Measurements from ENCODE around the gene COL24A1.
A peak's percentile ranks its signal among the peaks of the same experiment; 100 is the strongest.
"Not testable (repeated sequence)": the region's sequence is repeated elsewhere in the genome, so short reads cannot be mapped to it uniquely, and the experiment has no call there.

COL24A1 gene

DNA sequence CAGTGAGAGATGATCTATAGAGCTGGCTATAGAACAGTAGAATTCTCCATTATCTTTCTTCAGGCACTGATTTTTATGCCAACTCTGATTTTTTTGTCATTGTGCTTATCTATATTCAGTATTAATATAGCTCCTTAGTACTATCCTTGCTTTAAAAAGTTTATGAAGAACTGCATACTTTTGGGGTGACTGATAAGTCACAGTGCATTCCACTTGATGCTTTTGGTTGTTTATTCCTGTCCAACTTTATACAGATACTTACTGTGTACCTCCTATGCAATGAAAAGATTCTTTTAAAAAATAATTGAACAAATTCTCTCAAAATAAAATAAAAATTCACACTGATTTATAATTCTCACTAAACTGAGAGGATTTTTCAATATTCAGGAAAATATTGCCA lies 71.6 kb downstream of the COL24A1 start:
- no peak for DNase-seq (ENCODE audit: low spot score)
- no peak for FAIRE-seq

DNA sequence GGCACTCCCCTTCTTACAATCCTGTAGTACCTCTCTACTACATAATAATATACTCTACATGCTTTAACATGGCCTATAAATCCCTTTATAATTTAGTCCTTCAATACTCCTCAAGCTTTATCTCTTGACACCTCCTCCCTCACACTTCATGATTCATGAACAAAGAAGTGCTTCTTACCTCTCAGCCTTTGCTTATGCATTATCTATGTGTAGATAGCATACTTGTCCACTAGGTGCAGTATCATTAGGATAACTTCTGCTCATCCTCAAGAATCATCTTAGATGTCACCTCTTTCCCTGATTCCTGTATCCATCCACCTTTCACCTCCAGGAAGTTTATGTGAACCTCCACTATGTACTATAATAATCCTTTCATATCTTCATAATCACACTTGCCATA lies 74.4 kb downstream of the COL24A1 start:
- no peak for FAIRE-seq

DNA sequence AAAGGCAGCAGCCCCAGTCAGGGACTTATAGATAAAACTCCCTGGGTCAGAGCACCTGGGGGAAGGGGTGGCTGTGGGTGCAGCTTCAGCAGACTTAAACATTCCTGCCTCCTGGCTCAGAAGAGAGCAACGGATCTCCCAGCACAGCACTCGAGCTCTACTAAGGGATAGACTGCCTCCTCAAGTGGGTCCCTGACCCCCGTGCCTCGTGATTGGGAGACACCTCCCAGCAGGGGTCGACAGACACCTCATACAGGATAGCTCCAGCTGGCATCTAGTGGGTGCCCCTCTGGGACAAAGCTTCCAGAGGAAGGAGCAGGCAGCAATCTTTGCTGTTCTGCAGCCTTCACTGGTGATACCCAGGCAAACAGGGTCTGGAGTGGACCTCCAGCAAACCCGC lies 84.1 kb downstream of the COL24A1 start:
- not testable (repeated sequence) for FAIRE-seq; DNase-seq (ENCODE audit: low spot score)

More for the DNA sequence above, 74.4 kb downstream of the COL24A1 start:
- DNase-seq (ENCODE audit: low spot score) = no peak

DNA sequence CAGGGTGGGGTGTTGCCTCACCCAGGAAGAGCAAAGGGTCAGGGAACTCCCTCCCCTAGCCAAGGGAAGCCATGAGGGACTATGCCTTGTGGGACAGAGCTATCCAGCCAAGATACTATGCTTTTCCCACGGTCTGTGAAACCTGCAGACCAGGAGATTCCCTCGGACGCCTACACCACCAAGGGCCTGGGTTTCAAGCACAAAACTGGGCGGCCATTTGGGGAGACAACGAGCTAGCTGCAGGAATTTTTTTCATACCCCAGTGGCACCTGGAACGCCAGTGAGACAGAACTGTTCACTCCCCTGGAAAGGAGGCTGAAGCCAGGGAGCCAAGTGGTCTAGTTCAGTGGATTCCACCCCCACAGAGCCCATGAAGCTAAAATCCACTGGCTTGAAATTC lies 84.7 kb downstream of the COL24A1 start:
- FAIRE-seq; DNase-seq (ENCODE audit: low spot score): not testable (repeated sequence)

DNA sequence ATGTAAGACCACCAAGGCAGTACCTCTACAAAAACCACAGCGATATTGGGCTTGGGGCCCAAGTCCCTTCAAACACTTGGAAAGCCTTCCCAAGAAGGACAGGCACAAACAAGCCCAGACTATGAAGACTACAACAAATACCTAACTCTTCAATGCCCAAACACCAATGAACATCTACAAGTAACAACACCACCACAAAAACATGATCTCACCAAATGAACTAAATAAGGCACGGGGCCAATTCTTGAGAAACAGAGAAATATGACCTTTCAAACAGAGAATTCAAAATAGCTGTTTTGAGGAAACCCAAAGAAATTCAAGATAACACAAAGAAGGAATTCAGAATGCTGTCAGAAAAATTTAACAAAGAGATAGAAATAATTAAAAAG lies 86.8 kb downstream of the COL24A1 start:
- DNase-seq (ENCODE audit: low spot score) = no peak
- FAIRE-seq = no peak

DNA sequence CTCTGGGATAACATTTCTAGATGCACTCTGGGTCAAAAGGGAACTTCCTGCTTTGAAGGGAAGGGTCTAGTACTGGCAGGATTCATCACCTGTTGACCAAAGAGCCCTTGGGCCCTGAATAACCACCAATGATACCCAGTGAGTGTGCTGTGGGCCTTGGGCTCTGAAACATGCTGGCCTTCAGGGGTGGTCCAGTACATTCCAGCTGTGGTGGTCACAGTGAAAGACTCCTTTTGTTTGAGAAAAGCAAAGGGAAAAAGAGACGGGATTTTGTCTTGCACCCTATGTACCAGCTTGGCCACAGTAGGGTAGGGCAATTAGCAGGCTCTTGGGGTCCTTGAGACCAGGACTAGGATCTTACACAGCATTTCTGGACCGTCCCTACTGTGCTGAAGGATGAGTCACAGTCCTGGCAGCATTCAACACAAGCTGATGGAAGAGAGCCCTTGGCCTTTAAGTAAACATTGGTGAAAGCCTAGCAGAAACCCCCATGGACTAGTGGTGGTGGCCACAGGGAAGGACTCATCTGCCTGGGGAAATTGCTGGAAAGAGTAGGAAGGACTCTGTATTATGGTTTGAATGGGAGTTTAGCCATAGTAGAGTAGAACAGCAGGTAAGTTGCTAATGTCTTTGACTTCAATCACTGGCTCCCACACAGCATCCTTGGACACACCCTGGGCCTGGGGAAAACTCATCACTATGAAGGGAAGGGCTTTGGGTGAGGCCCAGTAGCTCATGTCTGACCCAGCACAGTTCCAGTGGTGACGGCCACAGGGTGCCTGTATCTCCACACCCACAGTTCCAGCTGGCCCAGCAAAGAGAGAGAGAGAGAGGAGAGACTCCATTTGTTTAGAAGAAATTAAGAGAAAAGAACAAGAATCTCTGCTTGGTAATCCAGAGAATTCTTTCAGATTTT lies 87.5 kb downstream of the COL24A1 start:
- FAIRE-seq = no peak

DNA sequence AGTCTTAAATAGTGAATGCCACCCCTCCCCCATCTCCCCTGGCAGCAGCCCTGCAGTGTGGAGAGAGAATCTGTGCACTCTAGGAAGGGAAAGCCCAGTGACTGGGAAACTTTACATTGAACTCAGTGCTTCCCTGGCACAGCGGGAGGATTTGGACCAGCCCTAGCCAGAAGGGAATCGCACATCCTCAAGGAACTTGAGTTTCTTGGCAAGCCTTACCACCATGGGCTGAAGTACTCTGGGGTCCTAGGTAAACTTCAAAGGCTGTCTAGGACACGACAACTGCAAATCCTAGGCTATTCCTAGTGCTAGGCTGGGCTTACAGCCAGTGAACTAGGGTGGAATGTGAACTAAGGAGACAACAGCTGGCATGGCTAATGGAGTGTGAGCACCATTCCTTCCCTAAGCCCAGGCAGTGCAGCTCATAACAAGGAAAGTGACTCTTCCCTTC lies 88.3 kb downstream of the COL24A1 start:
- FAIRE-seq (no peak), DNase-seq (ENCODE audit: low spot score) (no peak)

More for the DNA sequence above, 87.5 kb downstream of the COL24A1 start:
- peak; percentile 5 for DNase-seq (ENCODE audit: low spot score)

DNA sequence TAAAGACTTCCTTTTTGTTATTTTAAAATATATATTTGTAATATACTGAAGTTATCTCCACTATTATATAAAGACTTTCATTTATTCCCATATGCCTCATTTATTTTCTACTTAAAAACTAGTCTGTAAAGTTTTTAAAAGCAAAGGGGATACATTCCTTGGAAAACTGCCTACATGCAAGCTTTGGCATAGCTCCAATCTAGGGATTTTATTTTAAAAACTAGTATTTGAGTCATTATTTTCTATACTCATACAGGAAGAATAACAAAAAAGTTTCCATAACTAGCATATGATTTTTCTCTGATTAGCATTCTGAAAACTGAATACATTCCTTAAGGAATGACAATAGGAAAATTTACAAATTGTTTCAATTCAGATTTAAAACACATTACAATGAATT lies 88.9 kb downstream of the COL24A1 start:
- FAIRE-seq = no peak
- DNase-seq (ENCODE audit: low spot score) = no peak

DNA sequence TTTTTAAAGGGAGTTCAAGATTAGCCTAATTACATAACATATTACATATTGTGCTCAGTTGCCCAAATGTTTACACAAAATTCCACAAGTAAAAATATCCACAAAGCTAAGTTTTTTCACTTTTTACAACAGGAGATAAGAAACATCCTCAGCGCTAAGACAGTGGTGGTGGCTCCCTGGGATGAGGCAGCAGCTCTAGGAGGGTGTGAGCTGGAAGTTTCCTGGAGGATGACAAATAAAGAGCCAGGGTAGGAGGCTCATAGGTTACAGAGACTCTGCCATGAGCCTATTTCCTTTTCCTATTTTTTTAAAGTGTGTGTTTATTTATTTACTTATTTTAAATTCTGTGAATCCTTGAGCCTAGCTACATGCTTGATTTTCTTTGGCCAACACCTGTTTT lies 91.7 kb downstream of the COL24A1 start:
- no peak for DNase-seq (ENCODE audit: low spot score)
- no peak for FAIRE-seq

DNA sequence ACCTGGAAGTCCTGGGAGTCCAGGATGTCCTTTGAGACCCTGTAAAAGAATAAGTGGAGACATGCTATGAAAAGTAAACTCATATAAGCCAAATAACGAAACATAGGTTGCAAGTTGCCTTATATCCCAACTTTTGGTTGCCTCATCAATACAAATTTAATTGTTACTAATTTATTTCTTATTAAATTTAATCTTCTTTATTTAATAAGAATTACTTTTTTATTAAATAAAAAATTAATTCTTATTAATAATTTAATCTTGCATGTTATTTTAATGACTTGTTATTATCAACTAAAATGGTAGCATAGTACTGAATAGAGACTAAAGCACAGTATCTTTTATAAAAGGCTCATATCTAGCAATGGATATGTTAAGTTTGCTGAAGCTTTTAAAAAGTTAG lies 92.9 kb downstream of the COL24A1 start:
- DNase-seq (ENCODE audit: low spot score) = no peak
- no peak for FAIRE-seq

DNA sequence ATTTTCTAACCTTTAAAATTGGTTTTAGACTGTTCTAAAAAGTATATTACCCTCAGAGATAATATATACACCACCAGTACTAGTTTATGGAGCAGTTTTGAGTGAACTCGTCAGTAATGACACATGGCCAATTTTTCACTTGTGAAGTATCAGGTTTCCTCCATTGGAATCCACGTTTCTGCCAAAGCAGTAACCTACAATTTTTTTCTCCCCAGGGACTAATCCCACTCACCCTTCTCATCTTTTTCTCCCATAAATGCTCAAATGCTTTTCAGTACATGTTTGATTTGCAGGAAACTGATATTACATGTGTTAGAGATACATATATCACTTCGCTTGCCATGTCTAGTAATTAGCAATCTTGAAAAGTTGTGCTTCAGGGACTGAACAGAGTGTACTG lies 94.1 kb downstream of the COL24A1 start:
- FAIRE-seq = no peak
- no peak for DNase-seq (ENCODE audit: low spot score)

DNA sequence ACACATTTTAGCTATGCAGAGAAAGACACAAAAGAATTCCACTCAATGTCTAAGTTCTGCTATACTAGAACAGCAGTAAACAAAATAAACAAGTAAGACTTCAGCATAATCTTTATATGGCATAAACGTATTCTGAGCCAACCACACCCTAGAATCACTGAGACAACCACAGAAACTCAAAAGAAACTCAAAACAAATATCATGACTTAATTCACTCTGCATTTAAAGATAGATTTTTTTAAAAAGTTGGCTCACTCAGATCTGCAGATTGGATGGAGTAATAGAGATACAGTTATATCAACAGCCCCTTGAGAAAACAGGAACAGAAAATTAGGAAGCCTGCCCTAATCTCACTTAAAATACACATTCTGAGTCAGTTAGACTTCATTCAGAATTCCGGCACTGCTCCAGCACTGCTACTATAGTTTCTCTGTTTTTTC lies 95.0 kb downstream of the COL24A1 start:
- FAIRE-seq (no peak), DNase-seq (ENCODE audit: low spot score) (no peak)

DNA sequence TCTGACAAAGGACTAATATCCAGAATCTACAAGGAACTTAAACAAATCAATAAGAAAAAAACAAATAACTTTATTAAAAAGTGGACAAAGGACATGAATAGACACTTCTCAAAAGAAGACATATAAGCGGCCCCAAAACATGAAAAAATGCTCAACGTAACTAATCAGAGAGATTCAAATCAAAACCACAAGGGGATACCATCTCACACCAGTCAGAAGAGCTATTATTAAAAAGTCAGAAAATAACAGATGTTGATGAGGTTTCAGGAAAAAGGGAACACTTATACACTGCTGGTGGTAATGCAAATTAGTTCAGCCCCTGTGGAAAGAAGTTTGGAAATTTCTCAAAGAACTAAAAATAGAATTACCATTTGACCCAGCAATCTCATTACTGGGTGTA lies 102.2 kb downstream of the COL24A1 start:
- FAIRE-seq = no peak
- no peak for DNase-seq (ENCODE audit: low spot score)

DNA sequence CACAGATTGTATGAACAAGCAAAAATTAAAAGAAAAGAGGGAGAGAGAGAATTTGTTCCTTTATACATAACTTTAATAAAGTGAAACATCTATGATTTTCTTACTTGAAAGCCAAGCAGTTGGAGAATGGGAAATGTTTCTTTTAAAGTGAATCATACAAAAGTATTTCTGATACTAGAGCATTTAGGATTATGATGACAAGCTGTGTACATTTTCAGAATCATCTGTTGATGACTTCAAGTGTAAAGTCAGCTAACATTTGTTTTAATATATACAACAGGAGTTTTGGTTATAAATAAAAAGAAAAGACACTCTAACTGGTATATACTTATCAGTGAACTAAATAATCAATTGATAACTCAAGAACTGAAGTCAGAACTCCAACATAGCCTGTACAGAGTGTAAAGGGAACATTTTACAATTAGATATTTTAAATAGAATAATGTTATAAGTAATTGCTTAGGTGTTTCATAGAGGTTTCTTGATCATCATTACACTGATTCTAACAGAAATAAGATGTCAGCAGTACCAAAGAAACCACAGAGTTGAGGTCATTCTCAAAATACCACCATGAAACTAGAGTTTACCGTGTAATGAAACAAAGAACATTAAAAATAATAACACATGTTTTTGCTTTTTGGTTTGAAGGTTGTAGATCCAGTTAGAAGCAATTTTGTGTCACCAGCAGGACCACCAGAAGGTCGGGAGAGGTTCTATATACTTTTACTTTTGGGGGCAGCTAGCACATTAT lies 103.4 kb downstream of the COL24A1 start:
- FAIRE-seq (no peak), DNase-seq (ENCODE audit: low spot score) (no peak)

DNA sequence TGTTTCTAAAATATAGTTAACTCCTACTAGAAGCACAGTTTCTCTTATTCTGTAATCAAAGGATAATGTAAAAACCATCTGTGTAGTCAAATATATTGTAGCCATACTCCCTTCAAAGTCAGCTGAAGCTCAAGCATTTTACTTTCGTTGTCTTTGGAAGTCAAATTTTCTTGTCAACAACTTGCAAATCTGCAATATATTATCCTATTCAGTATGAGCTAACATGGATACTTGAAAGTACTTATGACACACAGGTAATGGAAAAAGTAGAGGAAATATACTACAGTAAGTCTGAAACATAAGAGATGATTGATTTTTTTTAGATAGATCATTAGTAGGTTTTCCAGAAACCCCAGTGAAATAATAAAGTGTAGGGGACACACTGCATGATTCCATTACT lies 121.5 kb downstream of the COL24A1 start:
- FAIRE-seq = no peak
- DNase-seq (ENCODE audit: low spot score) = no peak

DNA sequence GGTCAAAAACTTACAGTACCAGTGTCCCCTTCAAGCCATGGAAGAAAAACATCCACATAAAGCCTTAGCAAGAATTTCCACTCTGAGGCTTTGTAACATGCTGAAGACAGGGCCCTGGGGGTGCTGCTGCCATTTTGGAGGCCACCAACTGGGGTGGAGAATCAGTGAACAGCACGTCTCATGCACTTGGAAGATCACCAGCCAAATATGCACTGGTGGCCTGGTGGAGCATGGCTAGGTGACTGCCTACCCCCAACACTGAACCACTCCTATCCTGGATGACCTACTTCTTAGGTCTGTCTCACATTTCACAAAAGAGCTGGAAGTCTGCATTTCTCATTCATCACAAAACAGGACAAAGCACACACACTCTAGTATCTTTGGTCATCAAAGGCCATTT lies 126.4 kb downstream of the COL24A1 start:
- no peak for DNase-seq (ENCODE audit: low spot score)
- FAIRE-seq = no peak

DNA sequence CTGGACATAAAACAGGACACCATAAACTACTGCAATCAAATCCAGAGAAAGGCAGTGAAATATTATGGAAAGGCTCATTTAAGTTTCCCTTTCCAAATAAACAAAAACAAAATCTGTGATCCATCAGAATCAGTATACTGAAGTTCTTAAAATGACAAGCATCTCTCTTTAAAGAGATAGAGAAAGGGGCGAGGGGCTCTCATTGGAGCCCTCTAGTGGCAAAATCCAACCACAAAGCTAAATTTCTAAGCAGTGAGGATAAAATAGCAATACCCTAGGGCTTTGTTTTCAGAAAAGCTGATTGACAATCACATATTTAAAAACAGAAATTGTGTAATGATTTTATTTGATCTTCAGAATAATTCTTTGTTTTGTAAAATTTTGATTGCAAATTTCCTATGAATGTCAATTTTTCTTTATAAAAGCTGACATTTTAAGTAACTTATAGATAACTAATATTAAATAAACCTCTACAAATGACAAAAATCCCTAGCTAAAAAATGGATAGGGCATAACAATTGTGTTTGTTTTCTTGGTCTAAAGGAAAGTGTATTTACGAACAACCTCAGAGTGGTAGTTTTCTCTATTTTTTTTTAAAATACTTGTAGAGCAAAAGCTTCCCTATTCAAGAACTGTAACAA lies 138.2 kb downstream of the COL24A1 start:
- peak; percentile 28 for DNase-seq (ENCODE audit: low spot score)
- FAIRE-seq = no peak

DNA sequence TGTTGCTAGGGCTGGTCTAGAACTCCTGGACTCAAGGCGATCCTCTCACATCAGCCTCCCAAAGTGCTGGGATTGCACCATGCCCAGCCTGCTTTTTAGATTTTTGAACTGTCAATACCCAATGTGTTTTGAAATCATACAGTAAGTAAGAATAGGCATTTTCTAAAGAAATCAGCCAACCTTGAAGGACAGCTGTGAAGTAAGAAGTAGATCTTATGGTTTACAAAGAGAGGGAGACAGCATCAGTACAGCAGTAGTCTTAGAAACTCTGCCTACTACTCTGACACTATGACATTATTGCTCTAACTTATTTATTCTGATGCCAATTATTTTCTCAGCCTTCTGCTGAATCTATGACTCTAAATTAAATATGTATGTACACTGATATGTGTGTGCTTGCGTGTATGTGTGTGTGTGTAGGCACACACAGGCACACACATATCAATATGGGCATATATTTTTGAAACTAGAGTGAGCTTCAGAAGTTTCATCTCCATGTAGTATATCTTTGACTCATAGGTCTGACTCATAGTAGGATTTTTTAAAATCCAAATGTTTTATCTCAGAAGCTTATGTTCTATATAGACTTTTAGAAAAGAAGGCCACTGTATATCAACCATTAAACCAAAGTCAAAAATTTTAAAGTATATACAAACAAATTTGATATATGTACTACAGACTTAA lies 140.4 kb downstream of the COL24A1 start:
- FAIRE-seq = no peak
- DNase-seq (ENCODE audit: low spot score) = no peak

DNA sequence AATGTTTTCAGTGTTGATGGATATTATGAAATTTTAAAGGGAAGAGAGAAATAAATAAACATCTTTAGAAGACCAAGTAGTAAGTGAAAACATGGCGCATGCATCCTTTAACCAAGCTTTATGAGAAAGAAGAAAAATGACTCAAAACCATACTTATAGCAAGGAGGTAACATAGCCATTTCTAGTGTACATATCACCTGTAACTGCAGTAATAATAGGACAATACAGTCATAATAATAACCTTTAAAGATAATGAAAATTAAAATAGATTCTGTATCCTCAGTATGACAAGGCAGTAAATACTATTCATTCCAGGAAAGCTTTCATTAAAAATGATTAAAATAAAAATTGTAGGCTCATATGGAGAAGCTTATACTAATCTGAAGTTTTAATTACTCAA lies 141.2 kb downstream of the COL24A1 start:
- FAIRE-seq = no peak
- no peak for DNase-seq (ENCODE audit: low spot score)

DNA sequence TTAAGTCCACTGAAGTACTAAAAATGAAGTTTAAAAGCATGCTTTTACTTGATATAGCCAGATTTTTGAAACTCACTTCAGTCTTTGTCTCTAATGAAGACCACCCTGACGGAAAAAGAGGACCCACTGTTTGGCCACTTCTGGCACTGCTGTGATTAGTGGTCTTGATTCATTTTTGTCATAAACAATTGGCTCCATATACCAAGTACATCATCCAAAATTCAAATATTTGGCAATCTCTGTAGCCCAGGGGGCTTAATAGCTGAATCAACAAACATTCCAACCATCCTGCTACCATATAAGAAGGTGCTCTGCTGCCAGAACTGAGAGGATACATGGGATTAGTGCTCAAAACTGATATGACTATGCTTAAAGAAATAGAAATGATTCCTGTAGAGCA lies 156.0 kb downstream of the COL24A1 start:
- no peak for FAIRE-seq
- DNase-seq (ENCODE audit: low spot score) = no peak

DNA sequence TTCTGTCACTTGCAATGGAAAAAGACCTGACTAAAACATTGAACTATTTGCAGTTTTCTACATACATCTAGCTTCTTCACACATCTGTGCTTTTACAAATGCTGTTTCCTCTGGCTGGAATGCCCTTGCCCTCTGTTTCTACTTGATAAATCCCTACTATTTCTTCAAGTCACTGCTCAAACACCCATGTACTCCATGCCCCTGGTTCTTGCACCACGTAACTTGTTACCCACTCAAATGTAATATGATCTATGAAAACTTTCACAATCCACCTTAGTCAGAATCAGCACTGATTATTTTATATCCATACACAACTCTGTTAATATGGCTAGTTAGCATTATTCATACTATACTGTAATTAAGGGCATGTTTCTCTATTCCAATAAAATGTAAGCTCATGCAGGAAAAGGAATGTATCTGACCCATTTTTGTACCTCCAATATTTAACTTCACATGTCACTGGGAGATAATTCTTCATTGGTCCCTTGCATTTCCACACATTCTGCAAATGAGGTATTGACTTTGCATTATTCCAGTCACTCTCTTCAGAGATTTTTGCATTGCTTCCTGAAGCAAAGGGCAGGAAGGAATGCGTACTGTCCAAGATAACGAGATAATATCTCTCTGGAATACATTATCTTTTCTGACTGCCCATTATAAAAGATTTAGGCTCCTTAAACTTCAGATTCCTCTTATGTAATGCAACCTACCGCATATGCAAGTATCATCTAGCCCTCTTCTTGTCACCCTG lies 158.3 kb downstream of the COL24A1 start:
- DNase-seq (ENCODE audit: low spot score) (no peak), FAIRE-seq (no peak)

Data from urothelium cell line (cell line).